ENCODE measurements around the gene NELL1.

- no peak for TF ChIP-seq EZH2 (IDR thresholded peaks at IDR 0.05; ENCODE audit: low read depth, unreplicated experiment)
- TF ChIP-seq, protein P1, sequence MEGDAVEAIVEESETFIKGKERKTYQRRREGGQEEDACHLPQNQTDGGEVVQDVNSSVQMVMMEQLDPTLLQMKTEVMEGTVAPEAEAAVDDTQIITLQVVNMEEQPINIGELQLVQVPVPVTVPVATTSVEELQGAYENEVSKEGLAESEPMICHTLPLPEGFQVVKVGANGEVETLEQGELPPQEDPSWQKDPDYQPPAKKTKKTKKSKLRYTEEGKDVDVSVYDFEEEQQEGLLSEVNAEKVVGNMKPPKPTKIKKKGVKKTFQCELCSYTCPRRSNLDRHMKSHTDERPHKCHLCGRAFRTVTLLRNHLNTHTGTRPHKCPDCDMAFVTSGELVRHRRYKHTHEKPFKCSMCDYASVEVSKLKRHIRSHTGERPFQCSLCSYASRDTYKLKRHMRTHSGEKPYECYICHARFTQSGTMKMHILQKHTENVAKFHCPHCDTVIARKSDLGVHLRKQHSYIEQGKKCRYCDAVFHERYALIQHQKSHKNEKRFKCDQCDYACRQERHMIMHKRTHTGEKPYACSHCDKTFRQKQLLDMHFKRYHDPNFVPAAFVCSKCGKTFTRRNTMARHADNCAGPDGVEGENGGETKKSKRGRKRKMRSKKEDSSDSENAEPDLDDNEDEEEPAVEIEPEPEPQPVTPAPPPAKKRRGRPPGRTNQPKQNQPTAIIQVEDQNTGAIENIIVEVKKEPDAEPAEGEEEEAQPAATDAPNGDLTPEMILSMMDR (conservative IDR thresholded peaks at IDR 0.05; ENCODE audit: low read depth in 2 of 2), result no peak
- TF ChIP-seq CREB1 (CRISPR knock-in tag; IDR thresholded peaks at IDR 0.05; ENCODE audit: low read depth), result no peak
- TF ChIP-seq POLR2AphosphoS5 (IDR thresholded peaks at IDR 0.05; ENCODE audit: low read depth), result no peak
- TF ChIP-seq REST (IDR thresholded peaks at IDR 0.05; ENCODE audit: unreplicated experiment), result no peak
Measured at GRCh38 chr11:21415606-21416005, 746.2 kb downstream of the NELL1 start.

All from GM23338 (cell line).